ENCODE measurements around the gene UBASH3A. TPM values are rescaled to one million over a fixed set of nuclear protein-coding genes. Genes with fewer than 3 reads are reported as not detected.
A peak's percentile ranks its signal among the peaks of the same experiment; 100 is the strongest.

UBASH3A gene
- total RNA-seq, 1 donor from 2014 or later, result not detected

DNA sequence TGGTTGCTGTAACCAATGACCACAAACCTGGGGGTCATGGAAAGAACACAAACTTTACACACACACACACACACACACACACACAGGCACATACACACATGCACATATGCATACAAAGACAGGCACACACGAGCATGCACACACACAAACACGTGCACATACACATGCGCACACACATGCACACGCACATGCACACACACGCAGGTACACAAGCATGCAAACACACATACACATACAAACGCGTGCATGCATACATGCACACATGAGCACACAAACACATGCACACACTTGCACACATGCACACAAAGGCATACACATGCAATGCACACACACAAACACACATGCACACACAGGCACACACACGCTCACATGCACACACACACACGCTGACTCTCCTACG is 44.0 kb downstream of the UBASH3A start:
- no peak for DNase-seq (ENCODE audit: low read depth in 2 of 2)

DNA sequence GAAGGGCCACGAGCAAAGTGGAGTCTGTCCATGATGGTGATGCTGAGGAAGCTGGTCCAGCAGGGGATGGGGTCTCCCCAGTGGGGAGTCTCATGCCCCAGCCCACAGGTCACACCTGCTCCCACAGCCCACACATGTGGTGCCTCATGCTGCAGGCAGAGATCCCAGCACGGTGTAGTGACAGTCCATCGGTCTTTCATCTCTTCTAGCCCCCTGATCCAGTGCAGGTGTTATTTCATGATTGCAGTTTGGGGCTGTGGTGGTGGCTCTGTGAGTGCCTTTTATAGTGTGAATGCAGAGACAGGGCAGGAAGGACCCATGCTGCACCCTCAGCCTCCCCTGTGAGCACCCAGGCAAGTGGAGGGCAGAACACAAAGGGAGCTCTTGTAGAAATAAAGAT is 45.0 kb downstream of the UBASH3A start:
- DNase-seq (ENCODE audit: low read depth in 2 of 2), result no peak

DNA sequence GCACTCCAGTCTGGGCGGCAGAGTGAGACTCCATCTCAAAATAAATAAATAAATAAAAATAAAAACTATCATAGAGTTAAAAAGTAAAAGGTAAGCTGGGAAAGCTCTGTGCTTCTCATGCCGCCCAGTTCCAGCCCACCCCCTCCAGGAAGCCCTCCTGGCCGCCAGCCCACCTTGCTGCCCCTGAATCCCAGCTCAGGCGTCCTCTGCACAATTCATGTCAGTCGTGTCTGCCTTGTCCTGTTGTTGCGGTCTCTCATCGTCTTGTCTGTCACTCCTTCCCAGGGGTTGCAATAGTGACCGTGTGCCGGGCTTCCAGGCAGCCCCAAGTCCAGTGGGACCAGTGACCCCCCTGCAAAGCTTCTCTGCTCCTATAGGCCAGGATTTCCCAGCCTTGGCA is 48.2 kb downstream of the UBASH3A start:
- DNase-seq (ENCODE audit: low read depth in 2 of 2), result no peak

DNA sequence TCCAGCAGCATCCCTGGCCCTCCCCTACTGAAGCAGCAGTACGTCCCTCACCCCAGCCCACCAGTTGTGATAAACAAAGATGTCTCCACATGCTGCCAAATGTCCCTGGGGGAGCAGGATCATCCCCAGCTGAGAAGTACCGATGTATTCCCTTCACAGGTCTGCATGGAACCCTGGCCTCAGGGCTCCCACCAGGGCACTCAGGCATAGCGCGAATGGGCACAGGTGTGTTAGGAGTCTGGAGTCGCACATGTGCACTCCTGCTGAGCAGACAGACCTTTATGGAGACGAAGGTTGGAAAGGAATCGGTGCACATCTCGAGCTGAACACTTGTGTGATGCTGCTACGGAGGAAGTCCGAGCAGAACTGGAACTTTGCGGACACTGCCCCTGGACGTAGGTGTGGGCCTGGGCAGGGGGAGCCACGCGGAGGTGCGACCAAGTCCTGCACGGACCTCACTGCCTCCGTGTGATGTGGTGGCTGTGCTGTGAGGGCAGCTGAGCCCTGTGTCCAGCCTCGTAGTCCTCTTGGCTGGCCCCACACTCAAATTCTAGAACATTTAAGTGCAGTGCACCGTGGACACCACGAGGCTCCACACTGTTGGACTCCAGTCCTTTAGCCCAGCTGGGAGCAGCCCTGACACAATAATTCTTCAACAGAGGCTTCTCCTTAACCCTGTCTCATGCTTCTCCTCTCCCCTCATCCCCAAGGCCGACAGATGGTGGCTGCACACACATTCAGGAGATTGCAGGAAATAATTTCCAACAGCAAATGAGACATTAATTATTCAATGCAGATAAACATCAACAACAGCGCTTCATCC is 48.9 kb downstream of the UBASH3A start:
- no peak for DNase-seq (ENCODE audit: low read depth in 2 of 2)

DNA sequence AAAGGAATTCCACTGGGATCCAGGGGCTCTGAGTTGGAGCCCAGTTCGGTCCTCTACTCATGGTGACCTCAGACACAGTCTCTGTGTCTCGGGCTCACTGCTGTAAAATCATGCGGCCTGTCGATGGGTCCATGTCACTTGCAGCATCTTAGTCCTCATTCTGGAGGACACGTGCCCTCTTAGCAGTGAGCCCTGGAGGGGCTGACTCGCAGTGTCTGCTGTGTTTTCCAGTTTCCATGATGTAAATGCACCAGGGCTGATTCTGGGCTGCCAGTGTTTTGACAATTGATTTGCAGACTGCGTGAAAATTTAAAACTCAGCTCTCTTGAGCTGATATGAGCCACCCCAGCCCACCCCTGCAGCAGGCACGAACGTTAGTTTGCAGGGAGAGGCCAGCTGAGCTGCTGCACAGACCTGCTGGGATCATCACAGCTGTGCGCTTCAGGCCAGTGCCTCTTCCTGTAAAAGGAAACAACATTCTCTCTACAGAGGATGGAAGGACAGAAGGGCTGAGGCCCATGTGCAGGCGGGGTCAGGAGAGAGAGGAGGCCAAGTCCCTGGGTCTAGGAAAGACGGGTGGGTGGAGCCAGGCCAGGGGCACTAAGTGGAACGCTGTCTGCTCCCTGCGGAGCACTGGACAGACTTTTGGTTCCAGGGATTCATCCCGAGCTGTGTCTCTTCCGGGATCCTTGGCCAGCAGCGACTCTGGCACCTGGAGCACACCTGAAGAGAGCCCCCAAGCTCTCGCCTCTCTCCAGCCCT is 49.7 kb downstream of the UBASH3A start:
- DNase-seq (ENCODE audit: low read depth in 2 of 2), result peak; percentile 14 to 64

DNA sequence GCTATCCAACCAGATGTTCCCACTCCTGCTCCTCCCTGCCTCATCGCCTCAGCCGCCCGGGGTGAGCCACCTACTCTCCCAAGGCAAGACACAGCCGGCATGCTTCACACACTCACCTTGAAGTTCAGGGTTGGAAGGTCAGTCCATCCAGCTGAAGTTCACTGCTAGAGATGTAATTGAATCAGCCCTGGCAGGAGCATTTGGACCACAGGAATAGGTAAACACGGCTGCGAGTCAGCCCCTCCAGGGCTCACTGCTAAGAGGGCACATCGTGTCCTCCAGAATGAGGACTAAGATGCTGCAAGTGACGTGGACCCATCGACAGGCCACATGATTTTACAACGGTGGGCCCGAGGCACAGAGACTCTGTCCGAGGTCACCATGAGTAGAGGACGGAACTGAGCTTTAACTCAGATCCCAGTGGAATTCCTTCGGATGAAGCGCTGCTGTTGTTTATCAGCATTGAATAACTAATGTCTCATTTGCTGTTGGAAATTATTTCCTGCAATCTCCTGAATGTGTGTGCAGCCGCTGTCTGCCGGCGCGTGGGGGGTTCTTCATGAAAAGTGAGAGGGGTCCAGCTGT is 50.4 kb downstream of the UBASH3A start:
- DNase-seq (ENCODE audit: low read depth in 2 of 2), result no peak

DNA sequence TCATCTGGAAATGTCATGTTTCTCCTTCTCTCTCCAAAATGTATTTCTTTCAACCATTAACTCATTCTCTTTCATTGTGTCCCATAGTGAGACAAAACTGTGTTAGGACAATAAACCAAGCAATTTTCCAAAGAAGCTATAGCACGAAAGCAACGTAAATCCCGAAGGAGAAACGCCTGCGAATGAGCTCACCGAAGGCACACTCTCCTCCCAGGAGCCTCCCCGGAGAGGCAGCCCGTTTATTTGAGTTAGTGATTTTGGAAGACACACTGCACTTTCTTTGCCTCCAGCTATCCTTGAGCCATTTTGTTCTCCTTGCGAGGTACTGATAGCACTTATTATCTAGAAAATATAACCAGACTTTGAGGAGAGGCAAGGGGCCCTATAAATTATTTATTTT is 51.1 kb downstream of the UBASH3A start:
- no peak for DNase-seq (ENCODE audit: low read depth in 2 of 2)

DNA sequence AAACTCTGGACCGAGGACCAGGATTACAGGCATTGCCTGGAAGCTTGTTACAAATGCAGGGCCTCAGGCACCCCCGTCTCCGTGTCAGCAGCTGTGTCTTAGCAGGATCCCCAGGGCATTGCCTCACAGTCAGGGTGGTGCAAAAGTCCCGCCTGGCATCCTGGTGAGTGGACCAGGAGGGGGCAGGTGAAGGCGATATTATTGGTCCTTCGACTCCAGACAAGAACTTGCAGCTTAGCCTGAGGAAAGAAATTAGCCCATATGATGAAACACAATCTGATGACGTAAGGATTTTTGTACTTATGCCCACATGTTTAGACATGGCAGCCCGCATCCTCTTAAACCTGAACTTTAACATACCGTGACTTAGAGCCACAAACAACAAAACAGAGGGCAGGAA is 51.5 kb downstream of the UBASH3A start:
- DNase-seq (ENCODE audit: low read depth in 2 of 2), result no peak

DNA sequence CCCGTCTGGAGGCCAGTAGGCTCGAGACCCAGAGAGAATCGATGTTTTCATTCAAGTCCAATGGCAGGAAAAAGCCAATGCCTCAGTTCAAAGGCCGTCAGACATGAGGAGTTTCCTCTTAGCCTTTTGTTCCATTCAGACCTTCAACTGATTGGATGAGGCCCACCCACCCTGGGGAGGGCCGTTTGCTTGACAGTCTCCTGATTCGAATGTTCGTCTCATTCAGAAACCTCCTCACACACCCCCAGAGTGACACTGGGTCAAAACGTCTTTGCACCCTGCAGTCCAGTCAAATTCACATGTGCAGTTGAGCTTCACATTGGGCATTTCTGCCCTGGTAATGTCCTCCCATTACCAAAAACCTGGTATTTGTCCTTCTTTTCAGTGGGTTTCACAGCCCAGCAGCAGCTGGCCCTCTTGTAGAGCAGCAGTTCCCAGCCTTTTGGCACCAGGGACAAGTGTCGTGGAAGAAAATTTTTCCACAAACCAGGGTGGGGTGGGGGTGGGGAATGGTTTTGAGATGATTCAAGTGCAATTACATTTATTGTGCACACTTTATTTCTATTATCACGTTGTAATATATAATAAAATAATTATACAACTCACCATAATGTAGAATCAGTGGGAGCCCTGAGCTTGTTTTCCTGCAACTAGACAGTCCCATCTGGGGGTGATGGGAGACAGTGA is 52.2 kb downstream of the UBASH3A start:
- no peak for DNase-seq (ENCODE audit: low read depth in 2 of 2)

DNA sequence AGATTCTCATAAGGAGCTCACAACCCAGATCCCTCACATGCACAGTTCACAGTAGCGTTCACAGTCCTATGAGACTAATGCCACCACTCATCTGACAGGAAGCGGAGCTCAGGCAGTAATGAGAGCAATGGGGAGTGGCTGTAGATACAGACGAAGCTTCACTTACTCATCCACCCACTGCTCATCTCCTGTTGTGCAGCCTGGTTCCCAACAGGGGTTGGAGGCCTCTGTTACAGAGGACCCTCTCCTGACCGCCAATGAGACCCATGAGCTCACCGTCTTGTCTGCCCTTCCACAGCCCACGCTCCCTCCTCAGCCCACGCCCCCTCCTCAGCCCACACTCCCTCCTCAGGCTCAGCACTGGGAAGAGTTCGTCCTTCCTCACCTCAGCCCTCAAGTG is 52.8 kb downstream of the UBASH3A start:
- DNase-seq (ENCODE audit: low read depth in 2 of 2), result no peak

DNA sequence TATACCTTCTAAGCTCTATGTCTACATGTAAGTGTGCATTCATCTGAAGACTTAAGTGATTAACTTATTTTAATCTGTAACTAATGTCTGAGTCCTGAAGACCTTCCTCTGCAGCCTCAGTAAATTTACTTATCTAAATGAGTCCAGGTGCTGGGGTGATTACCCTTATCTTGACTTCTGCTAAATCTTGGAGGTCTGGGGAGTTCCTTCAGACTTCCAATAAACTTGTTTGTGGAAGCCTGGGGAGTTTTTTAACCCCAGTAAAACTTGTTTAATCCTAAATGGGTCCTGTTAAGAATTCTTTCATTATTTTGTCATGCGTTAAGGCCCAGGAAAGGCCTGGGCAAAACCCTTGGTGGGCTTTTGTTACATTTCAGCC is 55.4 kb downstream of the UBASH3A start:
- DNase-seq (ENCODE audit: low read depth in 2 of 2), result no peak

DNA sequence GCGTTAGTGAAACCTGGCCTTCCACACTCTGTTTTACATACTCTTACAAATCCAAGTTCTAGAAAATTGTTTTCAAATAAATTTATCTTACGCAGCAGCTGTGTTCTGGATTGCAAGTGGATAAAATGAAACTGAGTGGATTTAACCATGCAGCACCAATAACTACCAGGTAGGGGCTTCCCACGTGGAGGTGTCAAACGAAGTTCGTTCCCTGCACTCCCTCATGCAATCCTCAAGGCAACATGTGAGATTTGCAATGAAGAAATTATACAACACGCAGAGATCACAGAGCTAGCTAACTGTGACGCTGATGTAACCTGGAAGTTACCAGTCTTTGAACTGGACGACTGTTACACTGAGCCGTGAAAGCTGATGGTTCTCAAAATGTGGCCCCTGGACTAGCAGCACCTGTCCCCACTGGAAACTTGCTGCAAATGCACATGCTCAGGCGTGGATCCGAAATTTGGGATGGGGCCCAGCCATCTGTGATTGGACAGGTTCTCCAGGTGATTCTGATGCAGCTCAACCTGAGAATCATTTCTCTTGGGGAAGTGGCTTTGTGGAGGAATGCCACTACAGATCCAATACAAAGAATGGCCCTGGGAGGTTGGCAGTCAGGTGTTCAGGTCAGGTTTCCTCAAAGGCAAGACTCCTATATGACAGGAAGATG is 56.0 kb downstream of the UBASH3A start:
- no peak for DNase-seq (ENCODE audit: low read depth in 2 of 2)

DNA sequence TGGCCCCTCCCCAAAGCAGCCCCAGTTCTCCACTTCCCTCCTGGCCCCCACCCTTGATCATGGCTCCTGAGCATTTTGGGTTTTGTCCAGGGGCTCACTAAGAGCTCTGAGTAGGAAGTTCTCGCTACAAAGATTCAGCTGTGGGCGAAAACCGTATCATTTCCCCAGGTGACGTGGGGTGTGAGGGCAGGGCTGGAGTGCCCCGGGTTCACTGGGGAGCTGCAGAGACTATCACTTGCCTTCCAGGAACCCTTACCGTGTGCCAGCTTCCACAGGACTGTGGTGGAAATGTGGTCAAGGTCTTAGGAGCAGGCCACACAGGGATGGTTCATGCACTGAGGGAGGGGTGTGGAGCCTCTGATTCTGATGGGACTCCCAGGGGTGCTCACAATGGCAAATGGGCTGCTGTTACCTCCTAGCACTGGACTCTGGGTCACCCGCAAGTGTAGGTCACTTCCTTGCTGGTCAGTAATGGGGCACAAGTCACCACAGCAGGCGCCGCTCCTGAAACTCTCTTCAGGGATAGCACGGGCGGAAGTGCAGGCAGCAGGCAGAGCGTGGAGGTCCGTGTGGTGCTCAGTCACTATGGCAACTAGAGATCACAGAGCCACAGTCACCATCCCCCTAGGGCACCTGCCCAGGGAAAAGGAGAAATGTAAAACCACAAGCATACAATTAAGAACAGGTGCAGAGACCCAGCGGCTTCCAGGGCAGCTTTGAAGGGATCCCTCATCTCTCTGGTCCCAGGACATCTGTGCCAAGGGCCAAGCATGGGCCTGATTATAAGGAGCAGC is 56.9 kb downstream of the UBASH3A start:
- no peak for DNase-seq (ENCODE audit: low read depth in 2 of 2)

DNA sequence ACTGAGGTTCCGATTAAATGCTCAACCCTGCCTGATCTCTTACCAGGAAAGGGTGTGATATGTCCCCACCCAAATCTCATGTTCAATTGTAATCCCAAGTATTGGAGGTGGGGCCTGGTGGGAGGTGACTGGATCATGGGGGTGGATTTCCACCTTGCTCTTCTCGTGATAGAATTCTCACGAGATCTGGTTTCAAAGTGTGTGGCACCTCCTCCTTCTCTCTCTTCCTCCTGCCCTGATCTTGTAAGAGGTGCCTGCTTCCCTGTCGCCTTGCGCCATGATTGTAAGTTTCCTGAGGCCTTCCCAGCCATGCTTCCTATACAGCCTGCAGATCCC is 57.5 kb downstream of the UBASH3A start:
- no peak for DNase-seq (ENCODE audit: low read depth in 2 of 2)

DNA sequence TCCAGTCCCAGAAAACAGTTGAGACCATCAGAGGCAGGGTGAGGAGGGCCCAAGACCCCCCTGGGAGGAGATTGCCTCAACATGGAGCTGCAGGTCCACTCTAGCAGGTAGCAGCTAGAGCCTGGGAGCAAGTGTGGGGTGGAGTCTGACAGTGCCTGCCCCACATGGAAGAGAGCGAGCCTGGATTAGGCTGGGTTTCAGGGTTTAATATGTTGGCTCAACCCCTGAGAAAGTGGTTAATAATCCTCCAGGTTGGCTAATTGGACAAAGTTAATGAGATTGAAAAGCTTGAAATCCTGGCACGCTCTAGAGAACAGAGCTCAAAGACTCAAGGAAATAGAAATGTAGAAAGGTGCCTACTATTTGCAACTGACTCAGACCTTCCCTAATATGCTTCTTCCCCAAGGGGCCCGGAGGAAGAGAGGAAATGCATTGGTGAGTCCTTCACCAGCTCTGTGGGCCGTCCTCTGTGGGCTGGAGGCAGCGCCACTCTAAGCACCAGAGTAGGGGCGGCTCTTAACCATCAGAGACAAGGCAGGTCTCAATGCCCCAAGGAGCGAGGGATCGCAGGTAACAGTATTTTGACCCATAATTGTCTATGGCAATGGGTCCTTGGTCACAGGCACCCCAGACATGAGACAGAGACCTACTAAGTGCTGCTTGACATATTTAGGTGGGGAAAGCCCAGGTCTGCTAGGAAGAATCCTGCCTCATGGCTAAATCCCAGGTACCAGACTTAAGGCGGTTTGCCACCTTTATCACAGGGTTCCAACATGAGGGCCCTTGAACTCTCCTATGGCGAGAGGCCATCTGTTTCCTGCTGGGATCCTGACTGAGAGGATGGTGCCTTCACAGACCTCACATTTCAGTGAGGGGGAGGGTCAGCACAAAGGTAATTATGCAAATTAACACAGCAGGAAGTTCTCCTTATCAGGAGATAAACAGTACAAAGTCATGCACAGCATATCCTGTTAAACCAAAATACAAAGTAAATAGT is 58.5 kb downstream of the UBASH3A start:
- DNase-seq (ENCODE audit: low read depth in 2 of 2), result no peak

DNA sequence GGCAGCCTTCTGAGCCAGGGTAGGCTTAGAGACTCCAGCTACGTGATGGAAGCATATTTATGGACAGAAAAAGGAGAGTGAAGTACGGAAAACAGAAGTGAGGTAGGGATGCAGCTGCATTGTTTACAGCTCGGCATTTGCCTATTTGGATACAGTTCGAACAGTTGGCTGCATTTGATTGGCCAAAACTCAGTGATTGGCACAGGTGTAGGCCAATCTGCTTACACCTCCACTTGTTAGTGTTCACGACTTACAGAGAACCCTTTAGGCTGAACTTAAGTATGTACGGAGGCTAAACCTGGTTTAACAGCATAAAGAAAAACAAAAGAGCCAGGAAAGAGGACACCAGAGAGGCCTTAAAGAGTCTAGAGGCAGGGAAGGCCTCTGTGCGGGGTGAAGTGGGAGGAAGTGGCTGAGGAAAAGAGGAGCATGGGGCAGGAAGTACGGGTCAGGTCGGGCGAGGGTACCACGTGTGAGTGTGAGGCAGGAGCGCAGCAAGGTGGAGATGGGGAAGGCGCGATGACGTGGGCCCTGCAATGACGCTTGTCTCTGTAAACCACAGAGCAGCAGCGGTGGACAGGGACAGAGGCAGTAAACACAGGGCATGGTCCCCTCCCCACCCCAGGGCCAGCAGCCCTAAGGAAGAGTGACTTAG is 60.3 kb downstream of the UBASH3A start:
- peak; percentile 83 for DNase-seq (ENCODE audit: low read depth in 2 of 2)

DNA sequence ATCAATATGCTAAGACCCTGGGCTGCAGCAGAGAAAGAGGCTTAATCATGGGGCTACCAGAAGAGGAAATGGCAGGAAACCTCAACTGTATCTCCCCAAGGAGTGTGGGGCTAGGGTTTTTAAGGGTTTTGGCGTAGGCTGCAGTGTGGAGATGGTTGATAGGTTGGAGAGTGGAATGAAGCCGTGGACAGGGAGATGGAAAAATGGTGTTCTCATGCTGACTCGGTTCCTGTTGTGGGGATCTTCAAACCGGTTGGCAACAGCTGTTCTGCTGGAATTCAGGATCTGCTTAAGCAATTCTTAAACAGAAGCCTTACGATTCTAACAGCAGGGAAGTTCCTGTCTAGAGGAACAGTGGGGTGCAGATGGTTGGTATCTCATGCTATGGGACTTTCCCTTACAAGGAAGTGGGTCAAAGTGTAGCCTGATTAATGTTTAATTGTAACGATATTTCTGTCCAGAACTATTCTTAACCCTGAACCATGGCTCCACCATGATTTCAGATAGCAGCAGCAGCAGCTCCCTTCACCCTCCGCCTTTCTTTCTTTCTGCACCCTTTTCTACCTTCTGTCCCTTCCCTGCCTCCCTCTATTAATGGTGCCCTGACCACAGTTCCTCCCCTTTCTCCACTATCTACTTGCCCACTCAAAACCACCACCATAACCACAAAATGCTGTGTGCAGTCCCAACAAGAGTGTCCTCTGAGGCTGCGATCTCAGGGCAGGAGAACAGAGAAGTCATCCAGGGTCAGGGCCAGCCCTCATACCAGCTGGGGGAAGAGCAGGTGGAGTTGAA is 61.5 kb downstream of the UBASH3A start:
- peak in 1 of 2 donors; percentile 64 for DNase-seq (ENCODE audit: low read depth in 2 of 2)

DNA sequence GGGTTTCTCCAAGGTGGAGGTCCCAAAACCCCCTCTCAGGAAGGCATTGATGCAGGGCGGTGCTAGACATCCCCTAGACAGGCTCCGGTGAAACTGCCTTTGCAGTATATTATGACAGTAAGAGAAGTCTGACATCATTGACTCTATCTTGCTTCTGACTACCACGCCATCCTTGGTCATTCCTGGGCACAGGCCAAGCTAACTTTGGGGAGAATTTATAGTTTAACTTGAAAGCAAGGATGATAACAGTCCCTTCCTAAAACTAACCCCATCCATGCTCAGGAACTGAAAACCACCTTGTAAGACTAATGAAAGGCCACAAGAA is 62.1 kb downstream of the UBASH3A start:
- DNase-seq (ENCODE audit: low read depth in 2 of 2), result no peak
